ENCODE results near the gene TBCA. TPM values are rescaled to one million over a fixed set of nuclear protein-coding genes. Genes with fewer than 3 reads are reported as not detected.

Gene TBCA
- polyA plus RNA-seq, 1 of the 3 experiments (the other 2 are of a cell fraction), result 199 TPM

DNA sequence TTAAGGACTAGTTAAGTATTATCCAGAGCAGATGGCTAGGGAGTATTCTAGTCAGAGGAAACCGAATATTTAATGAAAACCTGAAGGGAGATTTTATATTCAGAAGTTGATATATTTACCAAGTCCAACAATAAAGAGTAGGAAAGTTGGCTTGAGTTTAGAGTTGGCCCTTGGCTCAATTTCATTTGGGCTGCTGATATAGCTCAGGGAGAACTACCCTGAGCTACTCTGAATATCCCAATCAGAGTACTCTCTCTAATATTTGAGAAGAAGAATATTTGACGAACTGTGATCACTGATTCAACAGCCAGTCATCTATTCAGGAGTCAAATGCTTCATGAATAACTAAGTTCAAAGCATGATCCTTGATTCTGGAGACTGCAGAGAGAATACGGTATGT is 34.5 kb downstream of the TBCA start:
- peaks cover 58% of the 10 kb centered on the region for H4K20me1 ChIP-seq (ENCODE audit: insufficient read depth)
- H3F3A ChIP-seq (replicated peaks; ENCODE audit: insufficient read depth), result peaks cover 2% of the 10 kb centered on the region
- no peaks in the 10 kb centered on the region for H3K9me2 ChIP-seq
- H3K27me3 ChIP-seq (ENCODE audit: insufficient read depth), result no peaks in the 10 kb centered on the region
- peaks cover 0 to 4% of the 10 kb centered on the region in 2 experiments; a peak in 1 of 4 replicates for H3K4me1 ChIP-seq (ENCODE audit: control insufficient read depth in 1 of 2, insufficient read depth in 2 of 2, low read depth in 1 of 2, low read length in 1 of 2)
- H3K4me3 ChIP-seq (ENCODE audit: low read depth in 2 of 2, low read length in 1 of 2), result no peak overlapping the region
- ChIA-PET CTCF (no interaction called here), POLR2A (no interaction called here)
- H3K79me2 ChIP-seq (ENCODE audit: insufficient read depth), result peaks cover 96% of the 10 kb centered on the region
- H3K4me2 ChIP-seq, result no peak overlapping the region
- 98% methylated on average over 3 of the region's 3 CpGs for WGBS (ENCODE audit: low lambda C conversion rate)
- no peak for DNase-seq
- peaks cover 5 to 22% of the 10 kb centered on the region in 2 experiments for H3K36me3 ChIP-seq (replicated peaks in 1 of 2; ENCODE audit: control insufficient read depth in 1 of 2, insufficient read depth in 2 of 2, low read length in 1 of 2)
- no peak overlapping the region for H3K9ac ChIP-seq
- no peak overlapping the region for H3K27ac ChIP-seq (ENCODE audit: low read depth in 2 of 2, low read length in 1 of 2)
- H2AFZ ChIP-seq (ENCODE audit: low read depth), result no peak overlapping the region
- no peaks in the 10 kb centered on the region for H3K9me3 ChIP-seq
- TF ChIP-seq RAD21 (IDR thresholded peaks at IDR 0.05; ENCODE audit: low read length) (no peak), FOXM1 (IDR thresholded peaks at IDR 0.05; ENCODE audit: low read depth) (no peak), FOSL2 (IDR thresholded peaks at IDR 0.05; ENCODE audit: borderline replicate concordance, low read depth) (no peak), EZH2phosphoT487 (IDR thresholded peaks at IDR 0.05; ENCODE audit: borderline replicate concordance, low read depth) (no peak), TEAD4 (IDR thresholded peaks at IDR 0.05; ENCODE audit: borderline replicate concordance, insufficient read depth) (no peak), GATA2 (CRISPR knock-in tag; IDR thresholded peaks at IDR 0.05) (no peak), FOXJ3 (CRISPR knock-in tag; IDR thresholded peaks at IDR 0.05) (no peak)
- TF ChIP-seq, protein P1, sequence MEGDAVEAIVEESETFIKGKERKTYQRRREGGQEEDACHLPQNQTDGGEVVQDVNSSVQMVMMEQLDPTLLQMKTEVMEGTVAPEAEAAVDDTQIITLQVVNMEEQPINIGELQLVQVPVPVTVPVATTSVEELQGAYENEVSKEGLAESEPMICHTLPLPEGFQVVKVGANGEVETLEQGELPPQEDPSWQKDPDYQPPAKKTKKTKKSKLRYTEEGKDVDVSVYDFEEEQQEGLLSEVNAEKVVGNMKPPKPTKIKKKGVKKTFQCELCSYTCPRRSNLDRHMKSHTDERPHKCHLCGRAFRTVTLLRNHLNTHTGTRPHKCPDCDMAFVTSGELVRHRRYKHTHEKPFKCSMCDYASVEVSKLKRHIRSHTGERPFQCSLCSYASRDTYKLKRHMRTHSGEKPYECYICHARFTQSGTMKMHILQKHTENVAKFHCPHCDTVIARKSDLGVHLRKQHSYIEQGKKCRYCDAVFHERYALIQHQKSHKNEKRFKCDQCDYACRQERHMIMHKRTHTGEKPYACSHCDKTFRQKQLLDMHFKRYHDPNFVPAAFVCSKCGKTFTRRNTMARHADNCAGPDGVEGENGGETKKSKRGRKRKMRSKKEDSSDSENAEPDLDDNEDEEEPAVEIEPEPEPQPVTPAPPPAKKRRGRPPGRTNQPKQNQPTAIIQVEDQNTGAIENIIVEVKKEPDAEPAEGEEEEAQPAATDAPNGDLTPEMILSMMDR (IDR thresholded peaks at IDR 0.05), result no peak
- TF ChIP-seq, protein P2, sequence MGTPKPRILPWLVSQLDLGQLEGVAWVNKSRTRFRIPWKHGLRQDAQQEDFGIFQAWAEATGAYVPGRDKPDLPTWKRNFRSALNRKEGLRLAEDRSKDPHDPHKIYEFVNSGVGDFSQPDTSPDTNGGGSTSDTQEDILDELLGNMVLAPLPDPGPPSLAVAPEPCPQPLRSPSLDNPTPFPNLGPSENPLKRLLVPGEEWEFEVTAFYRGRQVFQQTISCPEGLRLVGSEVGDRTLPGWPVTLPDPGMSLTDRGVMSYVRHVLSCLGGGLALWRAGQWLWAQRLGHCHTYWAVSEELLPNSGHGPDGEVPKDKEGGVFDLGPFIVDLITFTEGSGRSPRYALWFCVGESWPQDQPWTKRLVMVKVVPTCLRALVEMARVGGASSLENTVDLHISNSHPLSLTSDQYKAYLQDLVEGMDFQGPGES (IDR thresholded peaks at IDR 0.05; ENCODE audit: low read depth, low read length), result no peak

DNA sequence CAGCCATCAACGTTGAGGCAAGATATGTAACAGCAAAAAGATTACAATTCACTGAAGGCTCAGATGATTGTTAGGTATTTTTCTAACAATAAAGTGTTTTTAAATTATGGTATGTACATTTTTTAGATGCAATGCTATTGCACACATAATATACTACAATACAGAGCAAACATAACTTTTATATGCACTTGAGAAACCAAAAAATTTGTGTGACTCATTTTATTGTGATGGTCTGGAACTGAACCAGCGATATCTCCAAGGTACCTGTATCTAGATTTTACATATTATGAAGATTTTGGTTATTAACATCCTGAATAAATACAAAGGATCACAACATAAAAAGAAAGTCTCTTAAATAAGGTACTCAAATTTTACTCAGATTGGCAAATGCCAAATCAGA is 41.3 kb downstream of the TBCA start:
- WGBS (ENCODE audit: low lambda C conversion rate), result 97% methylated on average over 2 of the region's 2 CpGs
- Histone ChIP-seq H3K27me3 (ENCODE audit: insufficient read depth) (no peaks in the 10 kb centered on the region), H3F3A (replicated peaks; ENCODE audit: insufficient read depth) (peaks cover 3% of the 10 kb centered on the region), H3K9me2 (no peaks in the 10 kb centered on the region), H3K9ac (no peak overlapping the region), H3K4me3 (ENCODE audit: low read depth in 2 of 2, low read length in 1 of 2) (no peak overlapping the region), H3K4me1 (ENCODE audit: control insufficient read depth in 1 of 2, insufficient read depth in 2 of 2, low read depth in 1 of 2, low read length in 1 of 2) (no peaks in the 10 kb centered on the region), H3K4me2 (no peak overlapping the region), H3K9me3 (no peaks in the 10 kb centered on the region), H3K79me2 (ENCODE audit: insufficient read depth) (peaks cover 98% of the 10 kb centered on the region), H3K36me3 (replicated peaks in 1 of 2; ENCODE audit: control insufficient read depth in 1 of 2, insufficient read depth in 2 of 2, low read length in 1 of 2) (peaks cover 3 to 28% of the 10 kb centered on the region in 2 experiments), H4K20me1 (ENCODE audit: insufficient read depth) (peaks cover 34% of the 10 kb centered on the region), H3K27ac (ENCODE audit: low read depth in 2 of 2, low read length in 1 of 2) (no peak overlapping the region), H2AFZ (ENCODE audit: low read depth) (no peak overlapping the region)
- POLR2A ChIA-PET, result no interaction called here
- TF ChIP-seq TCF12 (IDR thresholded peaks at IDR 0.05) (no peak), EP300 (IDR thresholded peaks at IDR 0.05; ENCODE audit: borderline replicate concordance in 1 of 2, low read depth in 1 of 2, low read length in 1 of 2) (no peak), SMC3 (IDR thresholded peaks at IDR 0.05; ENCODE audit: low read depth, low read length) (no peak), ELF1 (IDR thresholded peaks at IDR 0.05) (no peak), RCOR1 (IDR thresholded peaks at IDR 0.05; ENCODE audit: low read length) (no peak), FOXM1 (IDR thresholded peaks at IDR 0.05; ENCODE audit: low read depth) (no peak), MXI1 (IDR thresholded peaks at IDR 0.05; ENCODE audit: low read depth, low read length) (no peak), GABPA (IDR thresholded peaks at IDR 0.05; ENCODE audit: low read depth) (no peak), RFX5 (IDR thresholded peaks at IDR 0.05; ENCODE audit: low read length) (no peak)
- TF ChIP-seq, protein P2 (IDR thresholded peaks at IDR 0.05; ENCODE audit: low read depth, low read length), result no peak
- TF ChIP-seq, protein P3, sequence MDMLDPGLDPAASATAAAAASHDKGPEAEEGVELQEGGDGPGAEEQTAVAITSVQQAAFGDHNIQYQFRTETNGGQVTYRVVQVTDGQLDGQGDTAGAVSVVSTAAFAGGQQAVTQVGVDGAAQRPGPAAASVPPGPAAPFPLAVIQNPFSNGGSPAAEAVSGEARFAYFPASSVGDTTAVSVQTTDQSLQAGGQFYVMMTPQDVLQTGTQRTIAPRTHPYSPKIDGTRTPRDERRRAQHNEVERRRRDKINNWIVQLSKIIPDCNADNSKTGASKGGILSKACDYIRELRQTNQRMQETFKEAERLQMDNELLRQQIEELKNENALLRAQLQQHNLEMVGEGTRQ (IDR thresholded peaks at IDR 0.05; ENCODE audit: borderline replicate concordance, low read depth, low read length), result no peak
- TF ChIP-seq, protein P4, sequence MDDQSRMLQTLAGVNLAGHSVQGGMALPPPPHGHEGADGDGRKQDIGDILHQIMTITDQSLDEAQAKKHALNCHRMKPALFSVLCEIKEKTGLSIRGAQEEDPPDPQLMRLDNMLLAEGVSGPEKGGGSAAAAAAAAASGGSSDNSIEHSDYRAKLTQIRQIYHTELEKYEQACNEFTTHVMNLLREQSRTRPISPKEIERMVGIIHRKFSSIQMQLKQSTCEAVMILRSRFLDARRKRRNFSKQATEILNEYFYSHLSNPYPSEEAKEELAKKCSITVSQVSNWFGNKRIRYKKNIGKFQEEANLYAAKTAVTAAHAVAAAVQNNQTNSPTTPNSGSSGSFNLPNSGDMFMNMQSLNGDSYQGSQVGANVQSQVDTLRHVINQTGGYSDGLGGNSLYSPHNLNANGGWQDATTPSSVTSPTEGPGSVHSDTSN (IDR thresholded peaks at IDR 0.05), result no peak
- CTCF ChIA-PET, result no interaction called here
- no peak for DNase-seq
